Activated naive CD4-positive, alpha-beta T cell treated with Interleukin-2 at 50 U/mL for 16 hours (primary cell): ENCODE results near the gene EXOSC10.
"Not testable (repeated sequence)": the region's sequence is repeated elsewhere in the genome, so short reads cannot be mapped to it uniquely, and the experiment has no call there.

Experiments used
- DNase-seq: peaks from one replicate; pipeline ENCODE4 v3.0.0-alpha.2; 2020

Gene EXOSC10

DNA sequence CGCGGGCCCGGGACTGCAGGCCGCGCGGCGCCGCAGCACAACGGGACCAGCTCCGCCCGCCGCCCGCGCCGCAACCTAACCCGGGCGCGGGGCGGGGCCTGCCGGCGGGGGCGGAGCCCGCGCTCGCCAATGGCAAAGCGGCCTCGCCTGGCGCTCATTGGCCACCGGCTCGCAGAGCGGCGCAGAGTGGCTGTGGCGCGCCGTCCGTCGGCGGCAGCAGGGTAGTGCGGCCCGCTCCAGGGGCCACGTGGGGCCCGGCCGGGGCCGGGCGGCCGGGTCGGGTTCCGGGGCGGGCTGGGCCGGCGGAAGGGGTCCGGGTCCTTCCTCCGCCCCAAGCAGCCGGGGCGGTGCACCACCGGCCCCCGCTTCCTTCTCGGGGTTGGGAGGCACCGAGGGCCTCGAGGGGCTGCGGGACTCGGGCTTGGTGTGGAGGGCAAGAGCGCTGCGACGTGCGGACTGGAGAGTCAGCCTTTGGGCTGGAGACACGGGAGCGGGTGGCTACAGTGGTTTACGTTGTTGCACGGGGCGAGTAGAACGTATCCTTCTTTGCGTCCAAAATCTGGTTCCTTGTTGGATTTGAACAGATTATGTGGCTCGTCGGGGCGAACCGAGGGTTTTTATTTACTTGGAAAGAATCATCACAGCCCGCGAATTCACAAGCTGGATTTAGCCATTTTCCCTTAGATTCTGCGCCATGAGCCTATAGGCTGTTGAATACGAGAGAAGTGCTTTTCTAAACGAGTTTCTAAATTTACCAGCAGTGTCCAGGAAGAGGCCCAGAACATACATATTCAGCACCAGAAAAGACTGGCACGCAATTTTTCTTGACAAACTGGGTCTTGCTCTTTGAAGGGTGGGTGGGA is 39.5 kb downstream of the EXOSC10 start, which contains the start of gene SRM:
TSS of gene SRM (minus strand) at position 51 of the 863 bp plus-strand sequence. CDS start 75 bp downstream, outside the sequence.
- DNase-seq, result peak; percentile 92

DNA sequence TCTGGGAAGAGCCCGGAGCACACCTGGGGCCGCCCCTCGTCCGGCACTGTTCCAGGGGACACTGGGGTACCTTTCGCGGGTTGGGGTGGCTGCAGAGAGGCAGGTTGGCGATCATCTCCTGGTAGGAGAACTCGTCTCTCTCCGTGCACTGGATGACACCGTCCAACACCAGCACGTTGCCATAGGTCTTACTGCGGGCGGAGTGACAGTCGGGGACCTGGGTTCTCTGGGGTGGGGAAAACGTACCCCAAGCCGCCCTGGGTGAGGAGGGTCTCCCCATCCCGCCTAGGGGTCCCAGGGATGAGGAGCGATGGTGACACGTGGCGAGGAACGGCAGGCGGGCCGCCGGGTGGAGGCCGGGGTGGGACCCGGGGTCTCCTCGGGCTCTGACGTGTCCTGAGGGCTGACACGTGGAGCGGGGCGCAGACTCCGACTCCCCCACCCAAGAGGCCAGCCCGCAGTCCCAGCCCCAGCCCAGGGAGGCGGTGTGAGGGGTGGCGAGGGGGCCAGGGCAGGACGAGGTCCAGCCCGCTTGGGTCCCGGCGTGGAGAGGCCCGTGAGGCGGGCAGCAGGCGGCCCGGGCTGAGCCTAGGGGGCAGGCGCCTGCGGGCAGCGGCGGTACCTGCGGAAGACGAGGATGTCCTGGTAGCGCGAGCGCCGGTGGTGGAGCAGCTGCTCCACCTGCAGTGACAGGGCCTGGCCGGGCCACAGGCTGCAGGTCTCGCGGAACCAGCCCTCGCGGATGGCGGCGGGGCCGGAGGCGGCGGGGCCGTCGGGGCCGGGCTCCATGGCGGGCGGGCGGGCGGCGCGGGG is 40.3 kb downstream of the EXOSC10 start:
- peak; percentile 32 for DNase-seq

DNA sequence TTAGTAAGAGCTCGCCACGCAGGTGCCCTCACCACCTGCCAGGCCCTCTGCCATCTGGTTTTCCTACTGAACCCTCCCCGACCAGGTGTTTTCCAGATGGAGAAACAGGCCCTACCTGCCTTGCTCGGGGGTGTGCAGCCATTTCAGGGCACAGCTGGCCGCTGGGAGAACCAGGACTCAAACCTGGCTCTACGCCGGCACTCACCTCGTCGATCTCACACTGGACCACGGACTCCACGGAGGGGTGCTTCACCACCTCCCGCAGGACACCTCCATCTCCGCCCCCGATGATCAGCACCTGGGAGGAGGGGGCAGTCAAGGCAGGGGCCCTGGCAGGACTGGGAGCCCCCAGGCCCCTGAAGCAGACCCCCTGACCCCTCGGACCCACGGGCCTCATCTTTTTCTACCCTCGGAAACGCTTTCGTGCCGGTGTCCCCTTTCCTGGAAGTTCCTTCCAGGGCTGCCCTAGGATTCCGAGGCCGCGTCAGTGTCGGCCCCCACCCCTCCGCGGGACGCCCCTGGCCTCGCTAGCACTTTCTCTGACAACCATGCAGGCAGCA is 41.0 kb downstream of the EXOSC10 start:
- DNase-seq, result no peak

DNA sequence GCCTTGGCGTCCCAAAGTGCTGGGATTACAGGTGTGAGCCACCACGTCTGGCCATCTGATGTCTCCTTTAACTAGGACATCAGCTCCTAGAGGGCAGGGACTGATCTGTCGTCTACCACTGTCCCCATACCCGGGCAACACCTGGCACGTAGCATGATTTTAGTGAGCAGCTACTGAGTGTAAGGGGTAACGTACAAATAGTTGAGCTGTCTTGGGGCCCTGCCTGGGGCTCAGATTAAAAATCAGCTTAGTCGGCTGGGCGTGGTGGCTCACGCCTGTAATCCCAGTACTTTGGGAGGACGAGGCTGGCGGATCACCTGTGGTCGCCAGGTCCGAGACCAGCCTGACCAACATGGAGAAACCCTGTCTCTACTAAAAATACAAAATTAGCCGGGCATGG is 41.6 kb downstream of the EXOSC10 start:
- no peak for DNase-seq

DNA sequence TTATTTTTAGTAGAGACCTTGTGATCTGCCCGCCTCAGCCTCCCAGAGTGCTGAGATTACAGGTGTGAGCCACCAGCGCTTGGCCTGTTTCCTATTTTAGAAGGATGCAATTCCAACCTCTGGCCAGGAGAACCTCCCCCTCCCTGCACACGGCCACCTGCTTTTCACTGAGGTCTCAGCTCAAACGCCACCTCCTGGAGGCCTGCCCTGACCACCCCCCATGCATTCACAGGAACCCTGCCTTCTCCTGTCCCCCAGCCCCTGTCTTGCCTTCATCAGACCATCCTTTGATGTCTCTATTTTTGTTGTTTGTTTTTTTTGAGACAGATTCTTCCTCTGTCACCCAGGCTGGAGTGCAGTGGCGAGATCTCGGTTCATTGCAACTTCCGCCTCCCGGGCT is 42.2 kb downstream of the EXOSC10 start:
- DNase-seq, result no peak

DNA sequence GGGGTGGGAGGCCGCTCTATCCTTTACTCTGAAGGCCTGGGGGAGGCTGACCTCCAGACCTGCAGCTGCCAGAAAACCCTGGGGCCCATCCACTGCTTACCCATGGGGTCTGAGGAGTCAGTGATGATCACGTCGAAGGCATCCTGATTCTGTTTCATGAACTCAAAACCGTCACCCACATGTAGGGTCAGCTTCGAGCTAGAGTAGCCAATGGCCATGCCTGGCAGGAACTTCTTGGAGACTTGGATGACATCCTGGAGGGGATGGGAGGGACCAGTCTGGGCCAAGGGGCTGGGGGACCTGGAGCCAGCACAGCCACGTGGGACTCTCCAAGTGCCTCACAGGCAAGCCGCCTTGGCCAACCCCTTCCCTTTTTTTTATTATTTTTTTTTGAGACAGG is 43.2 kb downstream of the EXOSC10 start:
- no peak for DNase-seq

DNA sequence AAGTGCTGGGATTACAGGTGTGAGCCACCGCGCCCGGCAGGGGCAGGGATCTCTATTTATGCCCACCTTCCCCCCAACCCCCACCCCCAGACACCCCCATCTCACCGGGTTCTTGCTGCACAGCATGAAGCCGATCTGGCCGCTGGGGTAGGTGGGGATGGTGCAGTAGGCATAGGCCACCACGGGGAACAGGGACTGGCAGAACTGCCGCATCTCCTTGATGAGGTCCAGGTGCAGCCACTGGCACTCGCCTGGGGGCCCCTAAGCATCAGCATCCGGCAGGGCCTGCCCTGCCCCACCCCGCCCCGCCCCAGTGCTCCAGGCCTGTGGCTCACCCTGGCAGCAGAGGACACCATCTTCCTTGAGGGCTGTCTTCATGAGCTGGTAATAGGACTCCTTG is 44.0 kb downstream of the EXOSC10 start:
- DNase-seq, result no peak

DNA sequence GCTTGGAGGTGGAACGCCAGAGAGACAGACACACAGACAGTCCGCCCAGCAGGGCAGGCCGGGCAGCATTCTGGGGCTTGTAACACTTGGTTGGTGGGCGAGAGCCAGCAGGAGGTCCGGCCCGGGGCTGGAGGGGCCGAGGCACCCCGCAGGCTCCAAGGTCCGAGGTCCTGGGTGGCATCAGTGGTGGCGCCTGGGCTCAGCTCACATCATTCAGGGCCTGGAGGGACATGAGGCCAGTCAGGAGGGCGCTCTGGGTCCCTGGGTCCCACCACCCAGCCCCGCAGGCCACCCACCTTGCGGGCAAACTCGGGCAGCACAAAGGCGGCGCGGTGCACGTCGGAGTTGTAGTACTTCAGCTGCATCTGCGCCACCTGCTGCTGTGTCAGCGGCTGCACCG is 45.0 kb downstream of the EXOSC10 start:
- DNase-seq, result no peak

DNA sequence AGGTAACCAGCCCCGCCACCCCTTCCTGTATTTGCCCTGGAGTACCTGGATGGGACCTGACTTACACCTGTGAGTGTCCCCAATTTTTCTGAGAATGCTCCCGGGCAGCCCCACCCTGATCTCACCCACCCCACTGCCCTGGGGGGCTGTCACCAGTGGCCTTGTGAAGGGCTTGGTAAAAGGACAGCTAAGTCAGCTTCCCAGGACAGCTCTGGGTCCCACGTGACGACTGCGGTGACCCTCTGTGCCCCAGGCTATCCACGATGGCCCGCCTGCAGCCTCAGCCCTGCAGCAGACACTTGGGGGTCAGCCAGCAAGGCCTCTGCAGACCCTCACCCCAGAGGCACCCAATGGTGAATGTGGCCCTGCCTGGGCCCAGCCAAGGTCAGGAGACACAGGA is 45.5 kb downstream of the EXOSC10 start:
- DNase-seq, result no peak

DNA sequence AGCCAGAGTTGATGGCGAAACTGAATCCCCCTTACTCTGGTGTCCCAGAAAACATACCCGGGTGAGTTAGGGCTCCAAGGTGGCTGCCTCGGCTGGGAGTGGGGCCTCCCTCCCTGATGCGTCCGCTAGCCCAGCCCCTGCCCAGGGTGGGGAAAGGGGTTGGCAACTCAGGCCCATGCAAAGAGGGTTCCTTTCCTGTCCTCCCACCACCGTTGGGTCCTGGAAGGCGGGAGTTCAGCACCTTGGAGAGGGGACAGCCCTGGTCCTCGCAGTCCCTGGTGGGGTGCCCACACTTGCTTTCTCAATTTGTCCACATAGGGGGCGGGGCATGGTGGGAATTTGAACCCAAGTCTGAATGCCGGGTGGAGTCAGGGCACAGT is 45.9 kb downstream of the EXOSC10 start:
- peak; percentile 13 for DNase-seq

DNA sequence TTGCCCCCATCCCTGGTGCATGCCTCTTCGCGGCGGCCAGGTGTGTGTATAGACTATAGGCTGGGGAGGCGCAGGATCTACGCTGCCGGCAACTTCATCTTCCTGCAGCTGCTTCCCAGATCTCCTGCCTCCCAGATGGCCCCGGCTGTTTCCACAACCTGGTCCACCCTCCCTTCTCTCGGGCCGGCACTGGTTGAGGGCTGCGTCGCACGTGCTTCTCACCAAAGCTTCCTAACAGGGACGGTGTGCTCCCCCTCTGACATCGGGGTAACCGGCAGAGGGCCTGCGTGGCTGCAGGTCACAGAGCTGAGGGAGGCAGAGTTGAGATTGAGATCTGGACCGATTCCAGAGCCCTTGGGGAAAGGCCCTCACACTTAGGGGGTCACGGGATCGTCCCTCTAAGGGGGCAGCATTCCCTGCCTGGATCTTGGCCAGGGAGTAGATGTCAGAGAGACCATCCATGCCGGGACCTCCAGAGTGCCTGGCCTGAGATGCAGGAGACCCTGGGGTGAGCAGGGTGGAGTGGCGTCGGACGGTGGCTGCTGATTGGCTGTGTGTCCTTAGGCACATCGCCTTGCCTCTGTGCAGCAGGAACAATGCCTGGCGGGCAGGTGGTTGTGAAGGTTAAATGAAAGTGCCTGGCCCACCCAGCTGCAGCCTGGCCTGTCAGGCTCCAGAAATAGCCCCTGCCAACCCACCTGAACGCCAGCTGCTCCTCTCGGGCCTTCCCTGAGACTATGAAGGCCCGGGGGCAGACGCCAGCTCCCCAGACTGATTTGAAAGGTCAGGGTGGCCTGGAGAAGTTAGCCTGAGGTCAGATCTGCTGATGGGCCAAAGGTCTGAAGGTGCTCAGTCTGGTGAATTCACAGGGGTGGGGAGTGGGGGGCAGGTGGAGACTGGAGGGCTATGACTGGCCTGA is 46.6 kb downstream of the EXOSC10 start:
- DNase-seq, result no peak

DNA sequence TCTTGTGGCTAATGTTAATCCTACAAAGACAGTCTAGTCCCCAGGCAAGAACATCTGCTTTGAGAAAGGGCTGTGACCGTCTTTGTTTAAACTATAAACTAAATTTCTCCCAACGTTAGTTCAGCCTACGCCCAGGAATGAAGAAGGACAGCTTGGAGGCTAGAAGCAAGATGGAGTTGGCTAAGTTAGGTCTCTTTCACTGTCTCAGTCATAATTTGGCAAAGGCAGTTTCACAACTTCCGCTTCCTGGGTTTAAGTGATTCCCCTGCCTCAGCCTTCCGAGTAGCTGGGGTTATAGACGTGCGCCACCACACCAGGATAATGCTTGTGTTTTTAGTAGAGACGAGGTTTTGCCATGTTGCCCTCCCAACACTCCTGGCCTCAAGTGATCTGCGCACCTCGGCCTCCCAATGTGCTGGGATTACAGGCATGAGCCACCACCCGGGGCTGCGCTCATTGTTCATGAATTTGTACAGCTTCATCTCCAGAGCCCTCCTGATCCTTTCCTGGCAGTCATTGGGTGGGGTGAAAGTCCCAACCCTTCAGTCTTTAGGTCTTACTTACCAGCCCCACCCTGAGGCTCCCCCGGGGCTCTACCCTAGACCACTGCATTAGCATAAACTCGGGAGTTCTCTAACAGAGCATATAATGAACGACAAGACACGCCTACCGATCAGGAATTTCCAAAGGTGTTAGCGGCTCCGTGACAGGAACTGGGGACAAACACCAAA is 47.7 kb downstream of the EXOSC10 start:
- no peak for DNase-seq

DNA sequence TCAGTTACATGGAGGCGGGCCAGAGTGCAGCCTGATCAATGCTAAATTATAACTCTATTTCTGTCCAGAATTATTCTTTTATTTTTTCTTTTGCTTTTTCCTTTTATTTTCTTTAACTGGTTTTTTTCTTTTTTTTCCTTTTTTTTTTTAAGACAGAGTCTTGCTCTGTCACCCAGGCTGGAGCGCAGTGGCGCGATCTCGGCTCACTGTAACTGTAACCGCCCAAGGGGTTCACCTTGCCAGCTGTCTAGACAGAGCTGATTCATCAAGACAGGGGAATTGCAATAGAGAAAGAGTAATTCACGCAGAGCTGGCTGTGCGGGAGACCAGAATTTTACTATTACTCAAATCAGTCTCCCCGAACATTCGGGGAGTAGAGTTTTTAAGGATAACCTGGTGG is 48.5 kb downstream of the EXOSC10 start:
- not testable (repeated sequence) for DNase-seq

DNA sequence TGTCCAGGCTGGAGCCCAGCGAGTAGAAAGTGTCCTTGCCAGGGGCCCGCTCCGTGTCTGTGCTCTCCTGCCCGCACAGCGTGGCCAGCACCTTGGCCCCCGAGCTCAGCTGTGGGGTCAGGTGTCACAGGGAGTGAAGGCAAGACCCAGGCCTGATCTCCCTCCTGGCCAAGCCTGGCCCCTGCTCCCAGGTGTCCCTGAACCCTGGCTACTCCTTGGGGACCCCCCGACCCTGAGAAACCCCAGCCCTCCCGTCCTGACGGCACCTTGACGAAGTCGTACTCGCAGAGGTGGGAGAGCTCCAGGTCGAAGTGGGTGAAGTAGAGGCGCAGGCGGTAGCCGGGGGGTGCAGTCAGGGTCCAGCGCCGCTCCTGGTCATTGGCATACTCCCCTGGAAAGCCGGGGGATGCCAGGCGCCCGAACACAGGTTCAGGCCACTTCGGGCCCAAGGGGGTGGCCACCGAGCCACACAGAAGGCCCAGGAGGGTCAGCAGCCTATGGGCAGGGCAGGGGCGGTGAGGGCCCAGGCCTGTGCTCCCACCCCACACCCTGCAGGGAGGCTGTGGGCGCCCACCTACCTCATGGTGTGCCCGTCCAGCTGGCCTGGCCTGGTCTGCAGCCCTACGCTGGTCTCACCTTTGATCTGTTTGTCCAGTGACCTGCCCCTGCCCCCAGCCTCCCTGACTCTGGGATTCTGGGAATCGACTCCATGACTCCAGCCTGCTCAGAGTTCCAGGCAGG is 52.9 kb downstream of the EXOSC10 start, which contains the start of gene MASP2:
TSS of gene MASP2 (minus strand) at position 615 of the 741 bp plus-strand sequence. CDS start at position 583, 32 bp downstream.
- no peak for DNase-seq

DNA sequence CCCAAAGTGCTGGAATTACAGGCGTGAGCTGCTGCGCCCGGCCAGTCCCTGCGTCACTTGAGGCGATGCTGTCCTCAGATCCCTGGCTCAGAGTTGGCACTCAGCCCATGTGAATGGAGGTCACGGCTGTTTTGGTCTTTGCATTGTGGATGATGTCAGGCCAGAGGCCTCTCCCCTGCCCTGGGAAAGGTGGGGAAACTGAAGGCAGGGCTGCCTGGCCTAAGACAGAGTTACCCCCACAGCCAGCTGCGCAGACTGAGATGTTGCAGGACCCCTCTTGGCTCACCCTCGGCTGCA is 53.5 kb downstream of the EXOSC10 start:
- no peak for DNase-seq

DNA sequence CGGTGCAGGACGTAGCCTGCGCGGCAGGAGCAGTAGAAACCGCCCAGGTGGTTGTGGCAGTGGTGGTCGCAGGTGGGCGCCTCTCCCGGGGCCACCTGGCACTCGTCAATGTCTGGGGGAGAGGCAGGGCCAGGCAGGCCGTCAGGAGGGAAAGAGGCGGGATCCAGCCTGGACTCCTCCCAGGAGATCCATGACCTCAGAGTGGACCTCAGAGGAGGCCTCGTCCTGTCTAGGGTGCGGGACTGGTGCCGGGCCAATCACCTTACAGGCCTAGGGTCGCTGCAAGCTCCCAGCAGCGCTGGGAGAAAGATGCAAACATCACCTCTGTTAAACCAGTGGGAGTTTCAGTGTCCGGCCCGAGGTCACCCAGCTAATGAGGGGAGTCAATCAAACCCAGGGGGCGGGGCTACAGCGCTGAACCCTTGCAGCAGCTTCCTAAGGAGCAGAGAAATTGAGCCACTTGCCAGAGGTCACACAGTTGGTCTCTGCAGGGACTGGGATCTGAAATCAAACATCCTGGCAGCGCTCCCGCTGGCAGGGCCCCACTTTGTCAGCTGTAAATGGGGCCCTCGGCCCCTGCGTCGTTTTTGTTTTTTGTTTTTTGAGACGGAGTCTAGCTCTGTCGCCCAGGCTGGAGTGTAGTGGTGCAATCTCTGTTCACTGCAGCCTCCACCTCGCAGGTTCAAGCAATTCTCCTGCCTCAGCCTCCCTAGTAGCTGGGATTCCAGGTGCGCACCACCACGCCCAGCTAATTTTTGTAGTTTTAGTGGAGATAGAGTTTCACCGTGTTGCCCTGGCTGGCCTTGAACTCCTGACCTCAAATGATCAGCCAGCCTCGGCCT is 54.0 kb downstream of the EXOSC10 start:
- DNase-seq, result no peak

DNA sequence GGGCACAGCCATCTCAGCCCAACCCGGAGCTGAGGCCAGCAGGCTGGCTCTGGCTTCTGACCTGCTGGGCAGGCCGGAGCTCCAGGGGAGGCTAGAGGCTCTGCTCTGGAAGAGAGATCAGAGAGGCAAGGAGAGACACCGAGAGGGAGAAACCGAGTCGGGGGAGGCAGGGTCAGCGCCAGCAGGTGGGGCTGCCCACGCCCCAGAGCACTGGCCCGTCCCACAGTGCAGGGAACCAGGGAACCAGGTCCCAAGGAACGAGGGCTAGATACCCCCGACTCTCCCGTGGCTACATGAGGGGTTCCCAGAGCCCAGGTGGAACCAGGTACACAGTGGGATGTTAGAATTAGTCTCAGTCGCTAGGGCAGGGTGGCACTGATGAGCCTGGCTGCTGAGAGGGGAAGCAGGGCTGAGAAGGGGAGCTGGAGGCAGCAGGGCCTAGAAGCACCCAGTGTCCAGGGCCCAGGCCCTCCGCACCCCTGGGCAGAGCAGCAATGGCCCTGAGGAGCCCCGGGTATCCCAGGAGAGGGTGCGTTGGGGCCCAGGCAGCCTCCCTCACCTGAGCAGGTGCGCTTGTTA is 54.7 kb downstream of the EXOSC10 start:
- no peak for DNase-seq

DNA sequence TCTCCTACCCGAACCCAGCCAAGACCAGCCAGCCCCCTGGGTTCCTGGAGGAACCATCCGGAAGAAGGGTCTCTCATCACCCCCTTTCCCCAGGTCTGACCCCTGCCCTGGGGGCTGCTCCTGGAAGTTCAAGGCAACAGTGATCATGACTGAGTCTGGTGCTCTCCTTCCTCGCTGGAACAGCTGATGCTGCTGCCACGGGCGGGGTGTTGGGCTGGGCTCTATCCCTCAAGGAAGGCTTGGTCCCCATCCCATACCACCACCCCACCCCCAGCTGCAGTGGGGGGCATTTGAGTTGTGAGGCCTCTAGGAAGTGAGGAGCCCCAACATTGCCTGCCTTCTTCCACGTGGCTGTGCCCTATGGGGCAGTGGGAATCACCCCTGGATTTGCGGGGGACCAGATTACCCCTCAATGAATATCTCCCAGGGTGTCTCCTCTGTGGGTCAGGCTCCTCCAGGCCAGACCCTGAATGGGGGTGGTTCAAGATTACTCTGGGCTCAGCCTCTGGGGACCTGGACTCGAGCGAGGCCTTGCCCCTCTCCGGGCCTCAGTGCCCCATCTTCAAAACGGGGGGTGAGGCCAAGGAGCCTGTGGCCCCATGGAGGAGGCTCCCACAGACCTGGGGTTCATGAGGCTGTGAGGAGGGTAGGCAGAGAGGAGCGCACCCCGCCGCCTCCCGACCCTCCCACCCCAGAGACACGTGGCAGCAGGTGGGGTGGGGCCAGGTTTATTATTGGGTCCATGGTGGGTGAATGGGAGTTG is 55.4 kb downstream of the EXOSC10 start:
- no peak for DNase-seq
